Endothelial cell of umbilical vein (primary cell): ENCODE measurements around the gene CITED2. TPM values are rescaled to one million over a fixed set of nuclear protein-coding genes. Genes with fewer than 3 reads are reported as not detected.

ENCODE experiments used
- BruUV-seq: library from RNA; stranded (reverse); fragments of 400-500 nt; replicated peaks from 2 replicates; lab custom pipeline; 2021; lab: Mats Ljungman, UMichigan
- CTCF ChIA-PET: fragments of 300-600, 350-600 bp; sonication (Branson Sonifier 250); formaldehyde crosslinking; loops from one replicate; lab custom pipeline; 2021; ENCODE audit warnings: antibody characterized with exemption, inconsistent platforms; lab: Charles Lee
- POLR2A ChIA-PET: fragments of 300-600, 350-600 bp; sonication (Branson Sonifier 250); formaldehyde crosslinking; loops from one replicate; lab custom pipeline; 2021; ENCODE audit warnings: antibody characterized with exemption, inconsistent platforms; lab: Charles Lee
- DNase-seq: peaks from one replicate; pipeline ENCODE4 v3.0.0-alpha.2; 2011; ENCODE audit warnings: low read depth, low spot score
- FAIRE-seq: peaks from 2 replicates; lab custom pipeline; 2011; peaks lifted over from hg19 to GRCh38; lab: Jason Lieb, UNC
- H2AFZ ChIP-seq: 2 replicates; pipeline ENCODE4 v1.6.0; 2012; ENCODE audit warnings: low read depth, low read length, control low read depth, inconsistent platforms
- H3K27ac ChIP-seq: 2 replicates; pipeline ENCODE4 v1.5.1; 2011; ENCODE audit warnings: low read depth, mild to moderate bottlenecking, control low read depth, low read length, moderate library complexity; ENCODE audit not compliant: insufficient read depth
- H3K27me3 ChIP-seq, 2 experiments: 2 replicates each; pipeline versions ENCODE4 v1.6.0 to v1.6.1; 2011; ENCODE audit warnings: low read length in 2 of 2, mixed read lengths in 1 of 2; ENCODE audit not compliant: control insufficient read depth in 2 of 2, insufficient read depth in 2 of 2
- H3K36me3 ChIP-seq, 2 experiments: 2 replicates in 1 of 2; 3 replicates in 1 of 2; pipeline ENCODE4 v1.5.1; 2011; ENCODE audit warnings: low read length in 2 of 2, mild to moderate bottlenecking in 1 of 2, moderate library complexity in 1 of 2; ENCODE audit not compliant: control insufficient read depth in 2 of 2, insufficient read depth in 2 of 2; ENCODE audit errors: extremely low read depth in 1 of 2
- H3K4me1 ChIP-seq: 3 replicates; pipeline ENCODE4 v1.5.1; 2011; ENCODE audit warnings: mild to moderate bottlenecking, low read length; ENCODE audit not compliant: control insufficient read depth, insufficient read depth; ENCODE audit errors: extremely low read depth
- H3K4me2 ChIP-seq: 2 replicates; pipeline ENCODE4 v1.6.1; 2011; ENCODE audit warnings: low read length, control low read depth, mixed read lengths; ENCODE audit not compliant: insufficient read depth
- H3K4me3 ChIP-seq, 3 experiments: fragments of 200-600 bp in 1 of 3; sonication (generic), shearing (Covaris generic) in 1 of 3; replicated peaks in 1 of 3; 2 replicates each; pipeline ENCODE4 v1.5.1; 2011 to 2016; ENCODE audit warnings: control low read depth in 3 of 3, low read length in 3 of 3, mild to moderate bottlenecking in 2 of 3, inconsistent platforms in 1 of 3, low read depth in 1 of 3, moderate library complexity in 1 of 3; ENCODE audit not compliant: insufficient read depth in 1 of 3
- H3K79me2 ChIP-seq: 2 replicates; pipeline ENCODE4 v1.6.0; 2012; ENCODE audit warnings: low read length, inconsistent platforms; ENCODE audit not compliant: control insufficient read depth, insufficient read depth
- H3K9ac ChIP-seq: replicated peaks from 2 replicates; pipeline ENCODE3; 2011; ENCODE audit warnings: low read length, control low read depth; ENCODE audit not compliant: insufficient read depth; ENCODE audit errors: extremely low read depth
- H3K9me1 ChIP-seq: replicated peaks from 3 replicates; pipeline ENCODE4 v1.6.0; 2011; ENCODE audit warnings: mild to moderate bottlenecking, low read length; ENCODE audit not compliant: control insufficient read depth, insufficient read depth; ENCODE audit errors: extremely low read depth
- H3K9me3 ChIP-seq: replicated peaks from 2 replicates; pipeline ENCODE4 v1.5.1; 2012; ENCODE audit warnings: low read length, inconsistent platforms; ENCODE audit not compliant: control insufficient read depth, insufficient read depth
- H4K20me1 ChIP-seq: replicated peaks from 2 replicates; pipeline ENCODE3; 2011; ENCODE audit warnings: mild to moderate bottlenecking, low read length; ENCODE audit not compliant: control insufficient read depth, insufficient read depth; ENCODE audit errors: extremely low read depth
- CTCF ChIP-seq, 2 donors: IDR thresholded peaks; 1 replicate in 1 of 2; 2 replicates in 1 of 2; pipeline ENCODE4 v1.5.1; 2011; ENCODE audit warnings: low read length in 2 of 2, mild to moderate bottlenecking in 2 of 2, moderate library complexity in 2 of 2, control low read depth in 1 of 2, inconsistent platforms in 1 of 2, low read depth in 1 of 2; ENCODE audit not compliant: insufficient read depth in 1 of 2; ENCODE audit errors: extremely low read depth in 1 of 2
- EZH2 ChIP-seq: IDR thresholded peaks from 2 replicates; pipeline ENCODE4 v1.6.1; 2012; ENCODE audit warnings: borderline replicate concordance, low read depth, mild to moderate bottlenecking, moderate library complexity, low read length, inconsistent platforms; ENCODE audit not compliant: severe bottlenecking
- FOS ChIP-seq: IDR thresholded peaks from 2 replicates; pipeline ENCODE4 v1.6.1; 2011; ENCODE audit warnings: mild to moderate bottlenecking, low read length, moderate library complexity, borderline replicate concordance; ENCODE audit not compliant: insufficient read depth
- GATA2 ChIP-seq: IDR thresholded peaks from 2 replicates; pipeline ENCODE4 v1.7.0; 2011; ENCODE audit warnings: low read depth, mild to moderate bottlenecking, moderate library complexity, mixed read lengths, low read length; ENCODE audit not compliant: insufficient read length, insufficient read depth
- JUN ChIP-seq: IDR thresholded peaks from 2 replicates; pipeline ENCODE4 v1.6.1; 2011; ENCODE audit warnings: borderline replicate concordance, low read depth; ENCODE audit not compliant: insufficient read length, insufficient read depth
- MAX ChIP-seq: IDR thresholded peaks from 2 replicates; pipeline ENCODE4 v1.6.1; 2011; ENCODE audit not compliant: insufficient read depth, insufficient read length
- MYC ChIP-seq: IDR thresholded peaks from one replicate; pipeline ENCODE4 v1.6.1; 2011; ENCODE audit warnings: mild to moderate bottlenecking, low read depth, low read length
- POLR2A ChIP-seq: IDR thresholded peaks from 2 replicates; pipeline ENCODE4 v1.6.1; 2012; ENCODE audit warnings: low read depth, mild to moderate bottlenecking, control low read depth, low read length
- POLR2AphosphoS5 ChIP-seq: IDR thresholded peaks from 2 replicates; pipeline ENCODE4 v1.6.1; 2012; ENCODE audit warnings: low read depth, mild to moderate bottlenecking, control low read depth, low read length, moderate library complexity; ENCODE audit not compliant: insufficient read depth
- dilution Hi-C: fragments of 300-500 bp; cut with MboI; formaldehyde crosslinking; loops from one replicate; pipeline ENCODE4 v1.15.0; 2019; ENCODE audit warnings: low sequenced_read_pairs; ENCODE audit not compliant: extremely low pct_ligation_motif_present
- intact Hi-C: fragments of 100-400 bp; cut with micrococcal nuclease; formaldehyde crosslinking; loops from one replicate; pipeline ENCODE4 v1.10.0; 2022
- polyA plus RNA-seq, 4 experiments: library from polyadenylated mRNA; depleted of rRNA in 3 of 4; stranded (reverse) in 3 of 4; unstranded in 1 of 4; fragments of >200 nt; gene quantifications; 2 replicates each; pipeline versions ENCODE4 v1.2.1 to v1.2.3, GENCODE V29; 2011 to 2012; ENCODE audit warnings: missing spikeins in 1 of 4
- total RNA-seq: library from RNA; stranded (reverse); gene quantifications from 2 replicates; pipeline ENCODE4 v1.2.3, GENCODE V29; 2021

CITED2 gene
- total and polyA plus RNA-seq, 2 donors (not counting 3 experiments of a cell fraction or from before 2014, with no cell fraction given) = 81.1 to 85.7 TPM

GRCh38 chr6:139418481-139419132 lies 44.2 kb upstream of the CITED2 start:
- TF ChIP-seq FOS = no peak
- no peak for TF ChIP-seq MYC
- TF ChIP-seq JUN = no peak
- no peak for TF ChIP-seq GATA2
- TF ChIP-seq POLR2A = no peak
- no peak for TF ChIP-seq MAX
- TF ChIP-seq CTCF (IDR thresholded peaks at IDR 0.05; ENCODE audit: extremely low read depth in 1 of 2, insufficient read depth in 1 of 2, low read depth in 1 of 2, low read length in 2 of 2) = no peak
- TF ChIP-seq POLR2AphosphoS5 = no peak
- TF ChIP-seq EZH2 = no peak
- no peak overlapping the region for H2AFZ ChIP-seq
- H4K20me1 ChIP-seq = no peaks in the 10 kb centered on the region
- no peaks in the 10 kb centered on the region for H3K27me3 ChIP-seq
- no TSS peak for BruUV-seq
- H3K4me3 ChIP-seq = no peak overlapping the region
- no peaks in the 10 kb centered on the region for H3K79me2 ChIP-seq
- H3K9me1 ChIP-seq = no peaks in the 10 kb centered on the region
- ChIA-PET CTCF (no interaction called here), POLR2A (no interaction called here)
- H3K9ac ChIP-seq = no peak overlapping the region
- dilution Hi-C loops (no loop called here), intact Hi-C loops (no loop called here)
- FAIRE-seq = no peak
- no peak for DNase-seq
- no peak overlapping the region for H3K27ac ChIP-seq
- H3K4me1 ChIP-seq = no peaks in the 10 kb centered on the region
- H3K9me3 ChIP-seq = no peaks in the 10 kb centered on the region
- H3K4me2 ChIP-seq = no peak overlapping the region
- H3K36me3 ChIP-seq = no peaks in the 10 kb centered on the region
